IPS DF 4.7 (cell line): Measurements from ENCODE around the gene SGO2.
"Not testable (repeated sequence)": the region's sequence is repeated elsewhere in the genome, so short reads cannot be mapped to it uniquely, and the experiment has no call there.

Experiments used
- DNase-seq: peaks from one replicate; pipeline ENCODE4 v3.0.0-alpha.2; 2013; ENCODE audit warnings: low spot score; ENCODE audit errors: extremely low read depth

SGO2 gene

GRCh38 chr2:200515155-200515554, 10.9 kb upstream of the SGO2 start:
- no peak for DNase-seq

- DNase-seq, result no peak
Measured at GRCh38 chr2:200523158-200523557, 2.8 kb upstream of the SGO2 start.

GRCh38 chr2:200523604-200524003, 2.4 kb upstream of the SGO2 start:
- no peak for DNase-seq

- DNase-seq, result no peak
Measured at GRCh38 chr2:200525066-200525465, 941 bp upstream of the SGO2 start.

- no peak for DNase-seq
Measured at GRCh38 chr2:200525551-200525881, 491 bp upstream of the SGO2 start.

GRCh38 chr2:200528228-200528627, 2.2 kb downstream of the SGO2 start:
- no peak for DNase-seq

GRCh38 chr2:200533754-200534153, 7.7 kb downstream of the SGO2 start:
- no peak for DNase-seq

- no peak for DNase-seq
Measured at GRCh38 chr2:200534572-200534971, 8.6 kb downstream of the SGO2 start.

GRCh38 chr2:200538139-200538538, 12.1 kb downstream of the SGO2 start:
- DNase-seq, result no peak

- DNase-seq, result no peak
Measured at GRCh38 chr2:200540793-200541192, 14.8 kb downstream of the SGO2 start.

GRCh38 chr2:200566596-200566995, 40.6 kb downstream of the SGO2 start:
- DNase-seq, result not testable (repeated sequence)

GRCh38 chr2:200567932-200568331, 41.9 kb downstream of the SGO2 start:
- no peak for DNase-seq

GRCh38 chr2:200575957-200576356, 50.0 kb downstream of the SGO2 start:
- no peak for DNase-seq

- no peak for DNase-seq
Measured at GRCh38 chr2:200577027-200577426, 51.0 kb downstream of the SGO2 start.

GRCh38 chr2:200578778-200579177, 52.8 kb downstream of the SGO2 start:
- DNase-seq, result no peak

GRCh38 chr2:200584639-200585038, 58.6 kb downstream of the SGO2 start:
- no peak for DNase-seq

- no peak for DNase-seq
Measured at GRCh38 chr2:200585340-200585729, 59.3 kb downstream of the SGO2 start.

GRCh38 chr2:200585730-200586643, 60.0 kb downstream of the SGO2 start, which contains the start of gene AOX1:
TSS of gene AOX1 (plus strand) at chr2:200586014. CDS start at chr2:200586109, 95 bp downstream.
- no peak for DNase-seq

GRCh38 chr2:200586644-200586975, 60.6 kb downstream of the SGO2 start:
- no peak for DNase-seq

- no peak for DNase-seq
Measured at GRCh38 chr2:200587007-200587616, 61.1 kb downstream of the SGO2 start.

GRCh38 chr2:200588076-200588678, 62.2 kb downstream of the SGO2 start:
- DNase-seq, result no peak

GRCh38 chr2:200590090-200590489, 64.1 kb downstream of the SGO2 start:
- no peak for DNase-seq

- no peak for DNase-seq
Measured at GRCh38 chr2:200591308-200591707, 65.3 kb downstream of the SGO2 start.
